HG02885 (cell line): ENCODE measurements around the gene RINT1.
"Not testable (repeated sequence)": the region's sequence is repeated elsewhere in the genome, so short reads cannot be mapped to it uniquely, and the experiment has no call there.

Experiments
- ATAC-seq: cut with Tn5 transposase; IDR thresholded peaks from one replicate; pipeline ENCODE4 v1.9.1; 2021; ENCODE audit warnings: mild to moderate bottlenecking; ENCODE audit not compliant: unreplicated experiment, poor library complexity

Gene RINT1

GRCh38 chr7:105591522-105591921, 59.5 kb downstream of the RINT1 start:
- ATAC-seq: no peak

DNA sequence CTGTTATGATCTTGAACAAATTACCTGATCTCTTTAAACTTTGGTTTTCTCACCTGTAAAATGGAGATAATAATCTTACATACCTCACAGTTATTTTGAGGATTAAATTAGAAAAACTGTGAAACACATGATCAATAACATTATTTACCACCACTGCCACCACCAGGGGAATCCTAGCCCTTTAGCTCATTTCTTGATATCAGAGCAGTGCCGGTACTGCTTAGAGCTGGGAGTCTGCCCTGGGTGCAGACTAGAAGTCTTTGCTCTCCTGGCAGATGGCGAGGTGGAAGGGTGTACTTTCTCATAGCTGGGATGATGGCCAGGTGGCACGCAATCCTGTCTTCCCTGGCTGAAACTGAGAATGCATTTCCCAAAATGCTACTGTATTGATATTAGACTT, 62.0 kb downstream of the RINT1 start:
- no peak for ATAC-seq

GRCh38 chr7:105596866-105597265, 64.9 kb downstream of the RINT1 start:
- ATAC-seq: no peak

DNA sequence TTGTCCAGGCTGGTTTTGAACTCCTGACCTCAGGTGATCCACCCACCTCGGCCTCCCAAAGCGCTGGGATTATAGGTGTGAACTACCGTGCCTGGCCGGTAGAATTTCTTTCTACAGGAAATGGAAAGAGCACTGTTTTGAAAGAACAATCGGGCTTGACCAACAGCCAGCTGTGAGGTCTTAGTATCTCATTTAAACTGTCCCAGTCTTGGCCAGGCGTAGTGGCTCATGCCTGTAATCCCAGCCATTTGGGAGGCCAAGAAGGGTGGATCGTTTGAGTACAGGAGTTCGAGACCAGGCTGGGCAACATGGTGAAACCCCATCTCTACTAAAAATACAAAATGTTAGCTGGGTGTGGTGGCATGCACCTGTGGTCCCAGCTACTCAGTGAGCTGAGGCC, 67.1 kb downstream of the RINT1 start:
- not testable (repeated sequence) for ATAC-seq

DNA sequence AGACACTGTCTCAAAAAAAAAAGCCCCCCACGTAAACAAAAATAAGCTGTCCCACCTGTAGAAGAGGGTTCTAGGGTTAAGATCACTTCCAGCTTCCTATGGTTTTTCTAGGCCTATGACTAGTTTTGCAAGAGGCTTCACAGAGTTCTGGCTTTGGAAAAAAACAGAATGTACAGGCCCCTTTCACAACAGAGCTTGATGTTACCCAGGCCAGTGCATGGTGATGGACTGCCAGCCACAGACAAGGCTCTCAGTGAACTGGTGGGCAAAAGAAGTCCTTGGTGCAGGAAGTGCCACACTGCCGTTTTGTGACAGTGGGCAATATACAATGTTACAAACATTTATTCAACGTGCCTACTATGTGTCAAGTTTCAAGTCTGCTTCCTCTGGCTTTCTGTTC, 67.5 kb downstream of the RINT1 start:
- no peak for ATAC-seq

GRCh38 chr7:105600720-105601550, 68.9 kb downstream of the RINT1 start:
- no peak for ATAC-seq

DNA sequence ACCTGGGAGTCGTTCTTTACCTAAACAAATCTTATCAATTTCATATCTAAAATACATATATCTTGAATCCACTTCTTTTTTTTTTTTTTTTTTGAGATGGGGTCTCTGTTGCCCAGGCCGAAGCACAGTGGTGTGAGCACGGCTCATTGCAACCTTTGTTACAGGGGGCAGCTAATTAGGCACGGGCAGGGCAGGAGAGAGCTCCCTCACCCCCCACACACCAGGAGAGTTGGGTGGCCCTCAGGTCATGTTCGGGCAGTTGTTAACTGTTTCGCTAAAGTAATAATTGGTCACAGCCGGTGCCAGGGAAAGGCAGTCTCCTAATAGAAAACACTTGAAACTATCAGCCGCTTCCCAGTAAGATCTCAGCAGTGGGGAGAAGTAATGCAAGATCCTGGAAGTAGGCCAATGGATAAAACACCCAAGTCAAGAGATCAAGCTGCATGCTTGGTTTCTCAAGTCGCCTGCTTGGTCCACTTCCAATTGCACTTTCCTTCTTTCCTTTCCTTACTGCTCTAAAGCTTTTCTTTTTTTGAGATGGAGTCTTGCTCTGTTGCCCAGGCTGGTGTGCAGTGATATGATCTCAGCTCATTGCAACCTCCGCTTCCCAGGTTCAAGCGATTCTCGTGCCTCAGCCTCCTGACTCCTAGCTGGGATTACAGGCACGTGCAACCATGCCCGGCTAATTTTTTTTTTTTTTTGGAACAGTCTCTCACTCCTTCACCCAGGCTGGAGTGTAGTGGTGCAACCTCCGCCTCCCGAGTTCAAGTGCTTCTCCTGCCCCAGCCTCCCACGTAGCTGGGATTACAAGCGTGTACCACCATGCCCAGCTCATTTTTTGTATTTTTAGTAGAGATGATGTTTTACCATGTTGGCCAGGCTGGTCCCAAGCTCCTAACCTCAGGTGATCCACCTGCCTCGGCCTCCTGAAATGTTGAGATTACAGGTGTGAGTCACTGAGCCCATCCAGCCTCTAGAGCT, 70.6 kb downstream of the RINT1 start:
- no peak for ATAC-seq

- no peak for ATAC-seq
Measured at GRCh38 chr7:105610165-105610930, 78.3 kb downstream of the RINT1 start.

DNA sequence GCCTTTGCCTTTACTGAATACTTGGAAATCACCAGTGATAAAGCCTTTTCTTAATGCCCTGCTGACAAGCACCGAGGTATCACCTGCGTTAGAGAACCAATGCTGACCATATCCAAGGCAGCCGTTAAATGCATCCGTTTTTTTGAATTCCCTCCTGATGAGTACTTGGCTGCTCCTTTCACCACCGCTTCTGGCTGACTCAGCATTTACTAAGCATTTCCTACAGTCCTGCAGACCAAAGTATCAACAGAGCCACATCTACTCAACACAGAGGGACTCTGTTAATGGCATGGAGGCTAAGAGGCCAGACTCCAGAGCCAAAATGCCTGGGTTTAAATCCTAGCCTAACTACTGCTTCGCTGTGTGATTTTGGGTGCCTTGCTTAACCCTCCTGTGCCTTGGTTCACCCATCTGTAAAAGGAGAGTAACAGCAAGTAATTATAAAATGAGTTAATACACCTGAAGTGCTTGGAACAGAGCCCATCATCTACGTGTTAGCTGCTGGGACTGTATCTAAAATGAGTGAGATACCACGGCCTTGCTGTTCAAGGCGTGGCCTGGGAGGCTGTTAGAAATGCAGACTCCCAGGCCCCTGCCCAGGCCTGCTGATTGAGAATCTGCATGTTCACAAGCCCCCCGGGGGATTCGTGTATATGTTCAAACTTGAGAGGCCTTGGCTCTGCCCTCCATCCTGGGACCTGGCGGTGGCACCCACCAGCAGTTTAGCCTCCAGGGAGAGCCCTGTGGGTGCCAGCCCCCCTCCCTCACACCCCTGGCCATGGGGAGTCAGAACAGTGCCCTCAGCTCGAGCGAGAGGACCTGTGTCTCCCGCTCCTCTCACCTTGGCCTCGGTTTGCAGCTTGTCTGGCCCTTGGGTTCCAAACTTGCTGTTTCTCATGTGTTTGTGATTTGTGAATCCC, 80.1 kb downstream of the RINT1 start:
- no peak for ATAC-seq

GRCh38 chr7:105612806-105613205, 80.8 kb downstream of the RINT1 start:
- ATAC-seq: no peak

GRCh38 chr7:105613611-105614330, 81.8 kb downstream of the RINT1 start:
- no peak for ATAC-seq

GRCh38 chr7:105614341-105614840, 82.4 kb downstream of the RINT1 start:
- no peak for ATAC-seq
